Measurements from ENCODE around the gene SMYD3. TPM values are rescaled to one million over a fixed set of nuclear protein-coding genes. Genes with fewer than 3 reads are reported as not detected.

SMYD3 gene
- total RNA-seq, 1 experiment from 2014 or later = 29.6 TPM

DNA sequence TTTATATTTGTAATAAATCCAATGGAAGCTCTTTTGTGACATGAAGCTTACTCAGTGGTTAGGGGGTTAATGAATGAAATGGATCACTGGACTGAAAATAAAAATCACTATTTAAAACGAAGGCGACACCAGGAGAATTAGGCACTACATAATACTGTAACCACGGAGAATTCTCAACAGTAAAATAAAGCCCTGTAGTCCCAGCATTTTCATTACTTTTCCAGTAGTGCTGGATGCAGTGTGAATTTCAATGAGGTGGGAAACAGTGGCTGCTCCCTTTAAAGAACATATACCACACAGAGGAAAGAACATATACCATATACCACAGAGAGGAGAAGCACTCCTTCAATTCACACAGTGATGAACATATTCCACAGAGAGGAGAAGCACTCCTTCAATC lies 275.0 kb downstream of the SMYD3 start:
- Histone ChIP-seq H3K27ac (no peak overlapping the region), H3K4me2 (no peak overlapping the region), H3K79me2 (ENCODE audit: low read depth) (no peaks in the 10 kb centered on the region), H3K9me3 (ENCODE audit: insufficient read depth, low read depth) (no peaks in the 10 kb centered on the region), H3K27me3 (ENCODE audit: insufficient read depth, low read depth) (no peaks in the 10 kb centered on the region), H3F3A (ENCODE audit: insufficient read depth, low read depth) (no peaks in the 10 kb centered on the region), H4K20me1 (ENCODE audit: insufficient read depth) (no peaks in the 10 kb centered on the region), H3K36me3 (ENCODE audit: low read depth) (no peaks in the 10 kb centered on the region), H2AFZ (no peak overlapping the region), H3K9me2 (ENCODE audit: insufficient read depth) (no peaks in the 10 kb centered on the region), H3K4me3 (no peak overlapping the region), H3K4me1 (replicated peaks; ENCODE audit: insufficient read depth) (no peaks in the 10 kb centered on the region)
- CTCF ChIA-PET = no interaction called here
- no peak for DNase-seq
- BruUV-seq (replicated peaks) = no TSS peak
- no peak for TF ChIP-seq EZH2 (IDR thresholded peaks at IDR 0.05; ENCODE audit: low read depth)
- TF ChIP-seq, protein P1, sequence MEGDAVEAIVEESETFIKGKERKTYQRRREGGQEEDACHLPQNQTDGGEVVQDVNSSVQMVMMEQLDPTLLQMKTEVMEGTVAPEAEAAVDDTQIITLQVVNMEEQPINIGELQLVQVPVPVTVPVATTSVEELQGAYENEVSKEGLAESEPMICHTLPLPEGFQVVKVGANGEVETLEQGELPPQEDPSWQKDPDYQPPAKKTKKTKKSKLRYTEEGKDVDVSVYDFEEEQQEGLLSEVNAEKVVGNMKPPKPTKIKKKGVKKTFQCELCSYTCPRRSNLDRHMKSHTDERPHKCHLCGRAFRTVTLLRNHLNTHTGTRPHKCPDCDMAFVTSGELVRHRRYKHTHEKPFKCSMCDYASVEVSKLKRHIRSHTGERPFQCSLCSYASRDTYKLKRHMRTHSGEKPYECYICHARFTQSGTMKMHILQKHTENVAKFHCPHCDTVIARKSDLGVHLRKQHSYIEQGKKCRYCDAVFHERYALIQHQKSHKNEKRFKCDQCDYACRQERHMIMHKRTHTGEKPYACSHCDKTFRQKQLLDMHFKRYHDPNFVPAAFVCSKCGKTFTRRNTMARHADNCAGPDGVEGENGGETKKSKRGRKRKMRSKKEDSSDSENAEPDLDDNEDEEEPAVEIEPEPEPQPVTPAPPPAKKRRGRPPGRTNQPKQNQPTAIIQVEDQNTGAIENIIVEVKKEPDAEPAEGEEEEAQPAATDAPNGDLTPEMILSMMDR (conservative IDR thresholded peaks at IDR 0.05) = no peak
- intact Hi-C loops (cut with micrococcal nuclease; ENCODE audit: unreplicated experiment) = no loop called here
- POLR2A ChIA-PET (ENCODE audit: unreplicated experiment) = no interaction called here

DNA sequence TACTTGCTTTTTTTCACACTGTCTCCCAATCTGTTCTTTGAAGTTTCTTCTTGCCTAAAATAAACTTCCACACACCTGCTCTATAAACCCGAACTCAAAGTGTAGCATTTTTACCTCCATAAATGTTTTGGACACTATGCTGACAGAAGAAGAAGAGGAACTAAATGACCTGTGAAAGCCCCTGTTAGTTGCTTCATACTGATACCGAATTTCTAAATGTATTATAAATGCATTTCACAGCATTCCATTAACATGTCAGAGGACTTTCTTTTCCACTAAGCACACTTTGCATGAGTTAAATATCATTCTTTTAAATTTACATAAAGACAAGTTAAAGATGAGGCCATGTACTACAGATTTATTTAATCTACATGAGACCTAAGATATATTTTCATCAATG lies 281.0 kb downstream of the SMYD3 start:
- no peaks in the 10 kb centered on the region for H4K20me1 ChIP-seq (ENCODE audit: insufficient read depth)
- H2AFZ ChIP-seq = no peak overlapping the region
- H3K9me3 ChIP-seq (ENCODE audit: insufficient read depth, low read depth) = no peaks in the 10 kb centered on the region
- H3K9me2 ChIP-seq (ENCODE audit: insufficient read depth) = no peaks in the 10 kb centered on the region
- no peaks in the 10 kb centered on the region for H3K79me2 ChIP-seq (ENCODE audit: low read depth)
- no peak overlapping the region for H3K4me3 ChIP-seq
- DNase-seq = no peak
- H3K4me2 ChIP-seq = no peak overlapping the region
- TF ChIP-seq, protein P1 (conservative IDR thresholded peaks at IDR 0.05) = no peak
- TF ChIP-seq EZH2 (IDR thresholded peaks at IDR 0.05; ENCODE audit: low read depth) = no peak
- intact Hi-C loops (cut with micrococcal nuclease; ENCODE audit: unreplicated experiment) = no loop called here
- no TSS peak for BruUV-seq (replicated peaks)
- H3K27ac ChIP-seq = no peak overlapping the region
- H3K27me3 ChIP-seq (ENCODE audit: insufficient read depth, low read depth) = no peaks in the 10 kb centered on the region
- no peaks in the 10 kb centered on the region for H3K4me1 ChIP-seq (replicated peaks; ENCODE audit: insufficient read depth)
- H3F3A ChIP-seq (ENCODE audit: insufficient read depth, low read depth) = no peaks in the 10 kb centered on the region
- CTCF ChIA-PET = no interaction called here
- POLR2A ChIA-PET (ENCODE audit: unreplicated experiment) = no interaction called here
- H3K36me3 ChIP-seq (ENCODE audit: low read depth) = no peaks in the 10 kb centered on the region

DNA sequence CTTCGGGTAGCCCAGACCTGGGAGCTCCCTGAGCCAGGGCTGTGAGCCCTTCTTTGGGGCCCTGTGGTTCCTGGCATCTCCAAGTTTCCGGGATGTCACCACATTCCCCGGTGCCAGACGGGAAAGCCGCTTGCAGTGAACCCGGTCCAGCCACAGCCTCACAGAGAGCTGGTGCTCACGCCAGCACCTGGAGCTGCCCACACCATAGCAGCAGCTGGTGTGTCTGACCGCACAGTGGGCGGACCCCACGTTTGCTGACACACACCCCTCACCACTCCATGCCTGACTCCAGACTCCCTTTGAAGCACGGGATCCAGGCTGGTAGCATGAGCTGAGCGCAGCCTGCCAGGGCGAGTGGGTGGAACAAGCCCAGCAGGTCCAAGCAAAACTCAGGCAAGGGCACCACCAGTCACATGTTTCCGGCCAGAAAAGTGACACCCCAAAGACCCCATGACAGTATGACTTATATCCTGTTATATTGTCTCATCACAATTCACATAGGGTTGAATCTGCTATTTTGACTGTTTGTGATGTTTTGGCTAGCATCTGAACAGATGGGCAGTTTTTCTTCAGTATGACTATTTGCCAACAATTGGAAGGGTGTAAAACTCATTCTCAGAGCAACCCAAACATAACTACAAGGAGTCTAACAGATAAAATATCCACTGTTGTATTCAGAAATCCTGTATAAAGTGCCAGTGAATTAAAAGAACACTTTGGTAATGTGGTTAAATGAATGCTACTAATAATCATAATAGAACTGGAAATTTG lies 285.4 kb downstream of the SMYD3 start:
- intact Hi-C loops (cut with micrococcal nuclease; ENCODE audit: unreplicated experiment) = no loop called here
- CTCF ChIA-PET = no interaction called here
- POLR2A ChIA-PET (ENCODE audit: unreplicated experiment) = no interaction called here
- Histone ChIP-seq H3K4me3 (no peak overlapping the region), H3K9me3 (ENCODE audit: insufficient read depth, low read depth) (no peaks in the 10 kb centered on the region), H3K27ac (no peak overlapping the region), H3K79me2 (ENCODE audit: low read depth) (no peaks in the 10 kb centered on the region), H3K27me3 (ENCODE audit: insufficient read depth, low read depth) (no peaks in the 10 kb centered on the region), H2AFZ (no peak overlapping the region), H3F3A (ENCODE audit: insufficient read depth, low read depth) (no peaks in the 10 kb centered on the region), H3K9me2 (ENCODE audit: insufficient read depth) (no peaks in the 10 kb centered on the region), H3K4me2 (no peak overlapping the region), H3K4me1 (replicated peaks; ENCODE audit: insufficient read depth) (no peaks in the 10 kb centered on the region), H4K20me1 (ENCODE audit: insufficient read depth) (no peaks in the 10 kb centered on the region), H3K36me3 (ENCODE audit: low read depth) (no peaks in the 10 kb centered on the region)
- TF ChIP-seq, protein P1 (conservative IDR thresholded peaks at IDR 0.05) = no peak
- no TSS peak for BruUV-seq (replicated peaks)
- no peak for DNase-seq
